Tongue (tissue), 2 donors: ENCODE measurements around the gene CDC25A. TPM values are rescaled to one million over a fixed set of nuclear protein-coding genes. Genes with fewer than 3 reads are reported as not detected.

Experiments
- DNase-seq: peaks from one replicate; pipeline ENCODE4 v3.0.0-alpha.2; 2015
- total RNA-seq: library from RNA; depleted of rRNA; stranded (reverse); fragments of >200 nt; gene quantifications from one replicate; pipeline ENCODE4 v1.2.3, GENCODE V29; 2014

The CDC25A gene
- total RNA-seq, 1 donor from 2014 or later = 4.8 TPM

GRCh38 chr3:48194446-48195071, 6.3 kb upstream of the CDC25A start:
- DNase-seq = peak; percentile 71

- DNase-seq = no peak
Observed at GRCh38 chr3:48190911-48191310, 2.7 kb upstream of the CDC25A start.

GRCh38 chr3:48189321-48189720, 1.1 kb upstream of the CDC25A start:
- DNase-seq = no peak

- no peak for DNase-seq
Observed at GRCh38 chr3:48187579-48188265, 495 bp downstream of the CDC25A start.

GRCh38 chr3:48187301-48187578, 977 bp downstream of the CDC25A start:
- DNase-seq = no peak

- DNase-seq = peak; percentile 11
Observed at GRCh38 chr3:48186631-48187300, 1.5 kb downstream of the CDC25A start.

- no peak for DNase-seq
Observed at GRCh38 chr3:48185129-48185528, 3.1 kb downstream of the CDC25A start.

- no peak for DNase-seq
Observed at GRCh38 chr3:48184299-48184698, 3.9 kb downstream of the CDC25A start.

GRCh38 chr3:48180531-48181253, 7.5 kb downstream of the CDC25A start:
- DNase-seq = no peak

- no peak for DNase-seq
Observed at GRCh38 chr3:48180021-48180420, 8.2 kb downstream of the CDC25A start.

- no peak for DNase-seq
Observed at GRCh38 chr3:48178072-48178471, 10.1 kb downstream of the CDC25A start.

- peak; percentile 71 for DNase-seq
Observed at GRCh38 chr3:48157950-48158376, 30.3 kb downstream of the CDC25A start.

- no peak for DNase-seq
Observed at GRCh38 chr3:48157202-48157840, 30.9 kb downstream of the CDC25A start.

GRCh38 chr3:48156163-48156562, 32.1 kb downstream of the CDC25A start:
- DNase-seq = no peak

GRCh38 chr3:48155122-48155521, 33.1 kb downstream of the CDC25A start:
- DNase-seq = no peak

- DNase-seq = no peak
Observed at GRCh38 chr3:48151807-48152427, 36.3 kb downstream of the CDC25A start.

- peak; percentile 86 for DNase-seq
Observed at GRCh38 chr3:48151058-48151806, 37.0 kb downstream of the CDC25A start.

GRCh38 chr3:48143992-48144391, 44.2 kb downstream of the CDC25A start:
- DNase-seq = no peak

- DNase-seq = no peak
Observed at GRCh38 chr3:48143567-48143966, 44.6 kb downstream of the CDC25A start.

- DNase-seq = no peak
Observed at GRCh38 chr3:48142316-48142870, 45.8 kb downstream of the CDC25A start.

- no peak for DNase-seq
Observed at GRCh38 chr3:48141604-48142137, 46.5 kb downstream of the CDC25A start.
